NT2/D1 (cell line): ENCODE measurements around the gene ZNF628.
A peak's percentile ranks its signal among the peaks of the same experiment; 100 is the strongest.

Experiments
- DNase-seq: peaks from one replicate; pipeline ENCODE4 v3.0.0-alpha.2; 2011; ENCODE audit warnings: low read depth, low spot score
- H3K27me3 ChIP-seq: 2 replicates; pipeline ENCODE4 v1.6.0; 2011; ENCODE audit warnings: mild to moderate bottlenecking; ENCODE audit not compliant: insufficient read length, insufficient read depth
- H3K36me3 ChIP-seq: 2 replicates; pipeline ENCODE4 v1.6.1; 2011; ENCODE audit warnings: mild to moderate bottlenecking, low read length, mixed read lengths; ENCODE audit not compliant: insufficient read depth, insufficient read length
- H3K4me1 ChIP-seq: 2 replicates; pipeline ENCODE4 v1.5.1; 2011; ENCODE audit not compliant: insufficient read depth, insufficient read length
- H3K4me3 ChIP-seq: 2 replicates; pipeline ENCODE4 v1.5.1; 2011; ENCODE audit warnings: low read depth; ENCODE audit not compliant: insufficient read length
- H3K9ac ChIP-seq: 2 replicates; pipeline ENCODE4 v1.6.0; 2011; ENCODE audit warnings: low read depth; ENCODE audit not compliant: insufficient read length
- H3K9me3 ChIP-seq: 2 replicates; pipeline ENCODE4 v1.5.1; 2011; ENCODE audit warnings: mild to moderate bottlenecking, low read length; ENCODE audit not compliant: insufficient read depth
- SUZ12 ChIP-seq: IDR thresholded peaks from 2 replicates; pipeline ENCODE4 v1.6.1; 2011; ENCODE audit not compliant: insufficient read length, insufficient read depth; ENCODE audit errors: extremely low read depth
- YY1 ChIP-seq: IDR thresholded peaks from 2 replicates; pipeline ENCODE4 v1.6.1; 2011; ENCODE audit not compliant: insufficient read length, insufficient read depth
- ZNF274 ChIP-seq: IDR thresholded peaks from 2 replicates; pipeline ENCODE4 v1.6.1; 2011; ENCODE audit warnings: mild to moderate bottlenecking, low read depth, low read length

The ZNF628 gene

DNA sequence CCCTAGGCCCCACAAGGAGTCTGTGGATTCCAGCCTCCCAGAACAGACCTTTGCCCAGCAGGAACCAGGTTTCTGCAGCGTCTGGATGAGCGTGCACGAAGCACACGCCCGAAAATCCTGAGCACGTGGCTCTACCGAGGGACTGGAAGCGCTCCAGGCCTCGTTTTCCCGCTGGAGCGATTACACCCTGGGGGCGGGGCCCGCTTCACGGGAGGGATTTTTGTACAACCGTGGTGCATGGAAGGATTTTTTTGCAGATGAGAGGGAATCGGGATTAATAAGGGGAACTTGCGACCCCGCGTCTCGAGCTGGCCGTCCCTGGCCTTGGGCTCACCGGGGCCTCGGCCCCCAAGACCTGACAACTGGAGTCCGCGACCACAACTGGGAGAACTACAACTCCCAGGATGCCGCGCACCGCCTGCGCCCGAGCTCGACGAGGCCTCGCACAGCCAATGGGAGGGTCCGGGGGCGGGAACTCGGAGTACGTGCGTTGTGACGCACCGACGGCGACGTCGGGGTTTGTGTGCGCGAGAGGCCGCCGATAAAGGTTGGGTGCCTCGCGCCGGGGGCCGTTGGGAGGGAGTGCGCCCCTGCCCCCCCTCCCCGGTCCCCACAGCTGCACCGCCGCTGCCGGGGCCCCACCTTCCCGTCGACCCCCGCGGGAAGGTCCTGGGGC, at the start of gene ZNF628:
TSS of gene ZNF628 (plus strand) at position 518 of the 676 bp plus-strand sequence. CDS start 3,294 bp downstream, outside the sequence.
- peaks cover 17% of the 10 kb centered on the region for H3K4me1 ChIP-seq
- H3K4me3 ChIP-seq, result peak within 1 kb of the TSS; percentile 56
- H3K9ac ChIP-seq, result peak within 1 kb of the TSS; percentile 62
- no peaks in the 10 kb centered on the region for H3K36me3 ChIP-seq
- peaks cover under 1% of the 10 kb centered on the region for H3K27me3 ChIP-seq
- TF ChIP-seq ZNF274 (no peak), YY1 (no peak), SUZ12 (no peak)
- H3K9me3 ChIP-seq, result no peaks in the 10 kb centered on the region
- peak; percentile 96 for DNase-seq

DNA sequence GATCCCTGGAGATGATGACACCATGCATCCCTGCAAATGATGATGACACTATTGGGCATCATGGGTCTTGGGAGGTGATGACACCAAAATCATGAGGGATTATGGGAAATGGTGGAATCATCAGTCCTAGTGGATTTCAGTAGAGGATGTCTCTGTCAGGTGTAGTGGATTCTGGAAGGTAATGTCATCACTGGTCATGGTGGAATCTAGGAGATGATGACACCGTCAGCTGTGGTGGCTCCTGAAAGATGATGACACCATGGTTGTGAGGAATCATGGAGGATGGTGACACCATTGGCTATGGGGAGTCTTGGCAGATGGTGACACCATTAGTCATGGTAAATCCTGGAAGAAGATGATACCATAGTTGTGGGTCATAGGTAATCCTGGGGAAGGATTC, 45.2 kb upstream of the ZNF628 start:
- Histone ChIP-seq H3K27me3 (peaks cover 18% of the 10 kb centered on the region), H3K9ac (no peak overlapping the region), H3K4me3 (no peak overlapping the region), H3K4me1 (peaks cover 2% of the 10 kb centered on the region), H3K9me3 (no peaks in the 10 kb centered on the region; the same call in 1 of the 2 replicates), H3K36me3 (no peaks in the 10 kb centered on the region)
- DNase-seq, result no peak
- no peak for TF ChIP-seq SUZ12
- no peak for TF ChIP-seq ZNF274
- no peak for TF ChIP-seq YY1

DNA sequence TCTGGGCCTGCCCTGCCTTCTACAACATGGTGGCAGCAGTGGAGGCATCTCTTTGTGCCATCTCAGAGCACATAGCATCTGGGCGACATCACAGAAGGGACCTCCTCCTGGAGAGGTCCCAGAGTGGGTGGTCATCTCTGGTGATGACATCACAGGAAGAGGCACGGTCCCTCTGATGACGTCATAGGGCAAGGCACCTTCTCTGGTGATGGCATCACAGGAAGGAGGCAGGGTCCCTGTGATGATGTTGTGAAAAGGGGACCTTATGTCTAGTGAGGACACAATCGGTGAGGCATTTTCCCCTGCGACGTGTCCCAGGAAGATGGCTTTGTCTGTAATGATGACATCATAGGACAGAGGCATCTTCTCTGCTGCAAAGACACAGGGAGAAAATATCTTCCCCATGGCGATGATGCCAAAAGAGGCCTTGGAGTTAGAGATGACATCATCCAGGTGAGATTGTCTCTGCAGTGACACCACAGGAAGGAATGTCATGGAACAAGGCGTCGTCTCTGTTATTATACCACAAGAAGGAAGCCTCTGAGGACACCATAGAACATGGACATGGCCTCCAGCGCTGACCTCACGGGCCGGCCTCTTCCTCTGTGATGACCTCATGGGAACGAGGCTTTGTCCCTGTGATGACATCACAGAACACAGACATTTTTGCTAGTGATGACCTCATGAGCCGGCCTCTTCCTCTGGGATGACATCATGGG, 44.0 kb upstream of the ZNF628 start:
- TF ChIP-seq YY1 (no peak), ZNF274 (no peak), SUZ12 (no peak)
- no peak overlapping the region for H3K9ac ChIP-seq
- DNase-seq, result no peak
- H3K36me3 ChIP-seq, result no peaks in the 10 kb centered on the region
- peaks cover 26% of the 10 kb centered on the region for H3K27me3 ChIP-seq
- peaks cover 2% of the 10 kb centered on the region for H3K4me1 ChIP-seq
- no peaks in the 10 kb centered on the region; the same call in 1 of the 2 replicates for H3K9me3 ChIP-seq
- no peak overlapping the region for H3K4me3 ChIP-seq

DNA sequence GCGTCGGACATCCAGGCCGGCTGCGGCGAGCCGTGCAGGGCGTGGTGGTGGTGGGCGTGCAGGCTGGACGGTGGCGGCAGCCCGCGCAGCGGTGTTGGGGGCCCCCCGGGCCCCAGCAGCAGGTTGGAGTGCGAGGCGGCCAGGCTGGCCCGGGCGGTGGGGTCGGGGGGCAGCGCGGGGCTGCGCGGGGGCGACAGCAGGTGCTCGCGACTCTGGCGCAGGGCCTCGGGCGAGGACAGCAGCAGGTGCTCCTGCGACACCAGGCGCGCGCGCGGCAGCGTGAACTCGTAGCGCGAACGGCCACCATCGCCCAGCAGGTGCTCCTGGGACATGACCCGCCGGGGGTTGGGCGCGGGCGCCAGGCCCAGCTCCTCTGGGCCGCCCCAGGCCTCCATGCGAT, 43.1 kb upstream of the ZNF628 start:
- H3K9ac ChIP-seq, result no peak overlapping the region
- H3K4me1 ChIP-seq, result peaks cover 5% of the 10 kb centered on the region
- H3K4me3 ChIP-seq, result no peak overlapping the region
- TF ChIP-seq YY1 (no peak), ZNF274 (no peak), SUZ12 (no peak)
- peaks cover 35% of the 10 kb centered on the region for H3K27me3 ChIP-seq
- no peaks in the 10 kb centered on the region for H3K36me3 ChIP-seq
- no peak for DNase-seq
- no peaks in the 10 kb centered on the region; the same call in 1 of the 2 replicates for H3K9me3 ChIP-seq

DNA sequence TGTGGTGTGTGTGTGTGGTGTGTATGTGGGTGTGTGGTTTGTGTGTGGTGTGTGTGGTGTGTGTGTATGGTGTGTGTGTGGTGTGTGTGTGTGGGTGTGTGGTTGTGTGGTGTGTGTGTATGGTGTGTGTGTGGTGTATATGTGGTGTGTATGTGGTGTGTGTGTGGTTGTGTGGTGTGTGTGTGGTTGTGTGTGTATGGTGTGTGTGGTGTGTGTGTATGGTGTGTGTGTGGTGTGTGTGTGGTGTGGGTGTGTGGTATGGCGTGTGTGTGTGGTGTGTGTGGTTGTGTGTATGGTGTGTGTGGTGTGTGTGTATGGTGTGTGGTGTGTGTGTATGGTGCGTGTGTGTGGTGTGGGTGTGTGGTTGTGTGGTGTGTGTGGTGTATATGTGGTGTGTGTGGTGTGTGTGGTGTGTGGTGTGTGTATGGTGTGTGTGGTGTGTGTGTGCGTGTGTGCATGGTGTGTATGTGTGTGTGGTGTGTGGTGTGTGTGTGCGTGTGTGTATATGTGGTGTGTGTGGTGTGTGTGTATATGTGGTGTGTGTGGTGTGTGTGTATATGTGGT, 42.0 kb upstream of the ZNF628 start:
- Histone ChIP-seq H3K4me1 (peaks cover 4% of the 10 kb centered on the region), H3K4me3 (no peak overlapping the region), H3K9ac (no peak overlapping the region), H3K36me3 (no peaks in the 10 kb centered on the region), H3K27me3 (peaks cover 46% of the 10 kb centered on the region), H3K9me3 (no peaks in the 10 kb centered on the region; the same call in 1 of the 2 replicates)
- DNase-seq, result no peak
- no peak for TF ChIP-seq YY1
- no peak for TF ChIP-seq ZNF274
- TF ChIP-seq SUZ12, result no peak

DNA sequence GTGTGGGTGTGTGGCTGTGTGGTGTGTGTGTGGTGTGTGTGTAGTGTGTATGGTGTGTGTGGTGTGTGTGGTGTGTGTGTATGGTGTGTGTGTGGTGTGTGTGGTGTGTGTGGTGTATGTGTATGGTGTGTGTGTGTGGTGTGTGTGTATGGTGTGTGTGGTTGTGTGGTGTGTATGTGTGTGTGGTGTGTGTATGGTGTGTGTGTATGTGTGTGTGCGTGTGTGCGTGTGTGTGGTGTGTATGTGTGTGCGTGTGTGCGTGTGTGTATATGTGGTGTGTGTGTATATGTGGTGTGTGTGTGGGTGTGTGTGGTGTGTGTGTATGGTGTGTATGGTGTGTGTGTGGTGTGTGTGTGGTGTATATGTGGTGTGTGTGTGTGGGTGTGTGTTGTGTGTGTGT, 41.4 kb upstream of the ZNF628 start:
- TF ChIP-seq YY1 (no peak), ZNF274 (no peak), SUZ12 (no peak)
- H3K27me3 ChIP-seq, result peaks cover 52% of the 10 kb centered on the region
- no peaks in the 10 kb centered on the region; the same call in 1 of the 2 replicates for H3K9me3 ChIP-seq
- DNase-seq, result no peak
- peaks cover 5% of the 10 kb centered on the region for H3K4me1 ChIP-seq
- no peaks in the 10 kb centered on the region for H3K36me3 ChIP-seq
- H3K4me3 ChIP-seq, result no peak overlapping the region
- H3K9ac ChIP-seq, result no peak overlapping the region

DNA sequence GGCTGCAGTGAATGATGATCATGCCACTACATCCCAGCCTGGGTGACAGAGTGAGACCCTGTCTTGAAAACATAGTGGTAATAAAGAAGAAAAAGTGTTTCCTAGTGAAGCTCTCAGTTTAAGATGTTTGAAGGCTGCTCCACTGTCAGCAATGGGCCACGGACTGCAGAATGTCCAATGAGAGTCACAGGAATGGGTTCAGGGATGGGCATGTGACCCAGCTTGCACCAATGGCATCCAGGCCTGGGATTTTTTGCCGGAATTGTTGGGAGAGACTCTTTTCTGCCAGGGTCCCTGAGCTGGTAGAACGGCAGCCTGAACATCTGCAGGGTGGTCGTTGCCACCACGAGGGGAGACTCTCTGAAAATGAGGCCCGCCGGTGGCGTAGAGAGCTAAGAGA, 39.6 kb upstream of the ZNF628 start:
- Histone ChIP-seq H3K27me3 (peaks cover 68% of the 10 kb centered on the region), H3K9me3 (no peaks in the 10 kb centered on the region), H3K9ac (no peak overlapping the region), H3K36me3 (no peaks in the 10 kb centered on the region), H3K4me1 (peaks cover 8% of the 10 kb centered on the region), H3K4me3 (no peak overlapping the region)
- TF ChIP-seq SUZ12, result no peak
- TF ChIP-seq ZNF274, result no peak
- no peak for TF ChIP-seq YY1
- no peak for DNase-seq
